Measurements from ENCODE around the gene TMCO2.

DNA sequence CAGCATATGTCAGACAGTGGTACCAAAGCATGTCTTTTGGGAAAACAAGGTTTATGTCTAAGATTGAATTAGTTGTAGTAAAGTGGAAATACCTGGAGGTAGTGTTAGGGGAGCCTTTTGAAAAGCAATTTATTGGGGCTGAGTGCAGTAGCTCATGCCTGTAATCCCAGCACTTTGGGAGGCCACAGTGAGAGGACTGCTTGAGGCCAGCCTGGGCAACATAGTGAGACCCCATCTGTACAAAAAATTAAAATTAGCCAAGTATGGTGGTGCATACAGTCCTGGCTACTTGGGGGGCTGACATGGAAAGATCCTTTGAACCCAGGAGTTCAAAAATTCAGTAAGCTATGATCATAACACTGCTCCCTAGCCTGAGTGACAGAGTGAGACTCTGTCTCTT lies 17.6 kb downstream of the TMCO2 start:
- TF ChIP-seq, protein P1, sequence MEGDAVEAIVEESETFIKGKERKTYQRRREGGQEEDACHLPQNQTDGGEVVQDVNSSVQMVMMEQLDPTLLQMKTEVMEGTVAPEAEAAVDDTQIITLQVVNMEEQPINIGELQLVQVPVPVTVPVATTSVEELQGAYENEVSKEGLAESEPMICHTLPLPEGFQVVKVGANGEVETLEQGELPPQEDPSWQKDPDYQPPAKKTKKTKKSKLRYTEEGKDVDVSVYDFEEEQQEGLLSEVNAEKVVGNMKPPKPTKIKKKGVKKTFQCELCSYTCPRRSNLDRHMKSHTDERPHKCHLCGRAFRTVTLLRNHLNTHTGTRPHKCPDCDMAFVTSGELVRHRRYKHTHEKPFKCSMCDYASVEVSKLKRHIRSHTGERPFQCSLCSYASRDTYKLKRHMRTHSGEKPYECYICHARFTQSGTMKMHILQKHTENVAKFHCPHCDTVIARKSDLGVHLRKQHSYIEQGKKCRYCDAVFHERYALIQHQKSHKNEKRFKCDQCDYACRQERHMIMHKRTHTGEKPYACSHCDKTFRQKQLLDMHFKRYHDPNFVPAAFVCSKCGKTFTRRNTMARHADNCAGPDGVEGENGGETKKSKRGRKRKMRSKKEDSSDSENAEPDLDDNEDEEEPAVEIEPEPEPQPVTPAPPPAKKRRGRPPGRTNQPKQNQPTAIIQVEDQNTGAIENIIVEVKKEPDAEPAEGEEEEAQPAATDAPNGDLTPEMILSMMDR (IDR thresholded peaks at IDR 0.05), result no peak
- no peak for TF ChIP-seq POLR2A (IDR thresholded peaks at IDR 0.05)
- TF ChIP-seq POLR2AphosphoS5 (IDR thresholded peaks at IDR 0.05), result no peak
